K562 (cell line): ENCODE data around the gene UBAC2. TPM values are rescaled to one million over a fixed set of nuclear protein-coding genes. Genes with fewer than 3 reads are reported as not detected.

ENCODE experiments used
- C11orf30 ChIP-seq: fragments of 450-650 bp; IDR thresholded peaks from 2 replicates; pipeline ENCODE4 v1.6.1; 2016; ENCODE audit warnings: low read depth, mild to moderate bottlenecking
- CTCF ChIP-seq, 3 experiments: IDR thresholded peaks in 2 of 3; conservative IDR thresholded peaks in 1 of 3; 2 replicates each; pipeline ENCODE4 v1.5.1; 2011 to 2012; ENCODE audit warnings: low read length in 3 of 3, mild to moderate bottlenecking in 3 of 3, control low read depth in 2 of 3, improper control_type of control experiment in 1 of 3, inconsistent platforms in 1 of 3, low read depth in 1 of 3, mixed read lengths in 1 of 3, moderate library complexity in 1 of 3; ENCODE audit not compliant: insufficient read depth in 2 of 3
- HIVEP1 ChIP-seq: fragments of 250-450 bp; sonication (Bioruptor Pico); IDR thresholded peaks from 2 replicates; pipeline ENCODE4 v1.4.0; 2020; ENCODE audit warnings: mild to moderate bottlenecking
- HNRNPLL ChIP-seq: fragments of 200-400 bp; formaldehyde crosslinking; IDR thresholded peaks from 2 replicates; pipeline ENCODE4 v1.6.1; 2017; ENCODE audit warnings: low read length, low read depth, mild to moderate bottlenecking; ENCODE audit not compliant: poor library complexity, severe bottlenecking
- KLF13 ChIP-seq: fragments of 450-650 bp; IDR thresholded peaks from 2 replicates; pipeline ENCODE4 v1.6.1; 2016; ENCODE audit warnings: missing genetic modification characterization, low read depth, mild to moderate bottlenecking, missing compliant biosample characterization, moderate library complexity, borderline replicate concordance
- PHTF2 ChIP-seq: fragments of 250-450 bp; sonication (Bioruptor Pico); IDR thresholded peaks from 2 replicates; pipeline ENCODE4 v1.5.0; 2021; ENCODE audit warnings: mild to moderate bottlenecking
- RFX7 ChIP-seq: fragments of 250-450 bp; sonication (Bioruptor Pico); IDR thresholded peaks from 2 replicates; pipeline ENCODE4 v1.5.1; 2021; ENCODE audit warnings: mild to moderate bottlenecking
- ZBTB12 ChIP-seq: fragments of 250-450 bp; sonication (Bioruptor Pico); IDR thresholded peaks from 2 replicates; pipeline ENCODE4 v1.4.0; 2020
- ZNF354B ChIP-seq: fragments of 250-450 bp; sonication (Bioruptor Pico); IDR thresholded peaks from 2 replicates; pipeline ENCODE4 v1.4.0; 2020
- ZNF408 ChIP-seq: fragments of 250-450 bp; sonication (Bioruptor Pico); IDR thresholded peaks from 2 replicates; pipeline ENCODE4 v1.4.0; 2020; ENCODE audit warnings: low read depth, mild to moderate bottlenecking, moderate library complexity
- ZNF77 ChIP-seq: fragments of 250-450 bp; sonication (Bioruptor Pico); IDR thresholded peaks from 2 replicates; pipeline ENCODE4 v1.5.0; 2020
- polyA plus RNA-seq, 8 experiments: library from polyadenylated mRNA; depleted of rRNA in 4 of 8; stranded (reverse) in 5 of 8; unstranded in 3 of 8; fragments of >200 nt; fragmentation: Nextera tagmentation in 2 of 8; fragmentation: Illumina TruSeq in 1 of 8; extraction: Ambion mirVana in 2 of 8; extraction: Trizol in 1 of 8; gene quantifications; 2 replicates each; pipeline versions ENCODE4 v1.2.1 to v1.2.3, GENCODE V29; 2011 to 2014; ENCODE audit warnings: inconsistent platforms in 1 of 8, missing spikeins in 1 of 8
- total RNA-seq, 7 experiments: library from RNA; depleted of rRNA in 6 of 7; stranded (reverse); fragments of >200 nt in 6 of 7; fragmentation: Illumina TruSeq in 2 of 7; extraction: Trizol in 2 of 7; gene quantifications; 2 replicates each; pipeline versions ENCODE4 v1.2.1 to v1.2.3, GENCODE V29; 2011 to 2021; ENCODE audit warnings: low replicate concordance in 1 of 7
- TF ChIP-seq, protein P1 (sequence below), 2 experiments: fragments of 450-650 bp in 1 of 2; sonication (generic) in 1 of 2; formaldehyde crosslinking in 1 of 2; IDR thresholded peaks in 1 of 2; conservative IDR thresholded peaks in 1 of 2; 2 replicates each; pipeline versions ENCODE4 v1.6.1 to v1.8.1; 2016 to 2023; ENCODE audit warnings: mild to moderate bottlenecking in 2 of 2, moderate library complexity in 2 of 2, inconsistent platforms in 1 of 2, missing genetic modification reagents in 1 of 2
- TF ChIP-seq, protein P2 (sequence below): fragments of 450-650 bp; IDR thresholded peaks from 2 replicates; pipeline ENCODE4 v1.6.1; 2016; ENCODE audit warnings: low read depth

Gene UBAC2
- total and polyA plus RNA-seq, 9 of the 15 experiments (the other 6 are each of a cell fraction or from before 2014, with no cell fraction given) = 6.0 to 84.1 (median 32.3) TPM

GRCh38 chr13:99200432-99201167 is at the start of gene UBAC2 (continued):
- TF ChIP-seq CTCF (IDR thresholded peaks at IDR 0.05 in 2 of 3, conservative IDR thresholded peaks at IDR 0.05 in 1 of 3; ENCODE audit: insufficient read depth in 2 of 3, low read depth in 1 of 3, low read length in 3 of 3) = 0 out of 6 replicates have a peak, but pooled peaks of 1 of the 3 experiments have one; percentile 3
- no peak for TF ChIP-seq RFX7 (CRISPR knock-in tag)
- TF ChIP-seq, protein P1, sequence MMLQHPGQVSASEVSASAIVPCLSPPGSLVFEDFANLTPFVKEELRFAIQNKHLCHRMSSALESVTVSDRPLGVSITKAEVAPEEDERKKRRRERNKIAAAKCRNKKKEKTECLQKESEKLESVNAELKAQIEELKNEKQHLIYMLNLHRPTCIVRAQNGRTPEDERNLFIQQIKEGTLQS (IDR thresholded peaks at IDR 0.05) = no peak
- TF ChIP-seq, protein P1 (CRISPR knock-in tag; conservative IDR thresholded peaks at IDR 0.05) = no peak
- TF ChIP-seq C11orf30 = no peak
- TF ChIP-seq, protein P2, sequence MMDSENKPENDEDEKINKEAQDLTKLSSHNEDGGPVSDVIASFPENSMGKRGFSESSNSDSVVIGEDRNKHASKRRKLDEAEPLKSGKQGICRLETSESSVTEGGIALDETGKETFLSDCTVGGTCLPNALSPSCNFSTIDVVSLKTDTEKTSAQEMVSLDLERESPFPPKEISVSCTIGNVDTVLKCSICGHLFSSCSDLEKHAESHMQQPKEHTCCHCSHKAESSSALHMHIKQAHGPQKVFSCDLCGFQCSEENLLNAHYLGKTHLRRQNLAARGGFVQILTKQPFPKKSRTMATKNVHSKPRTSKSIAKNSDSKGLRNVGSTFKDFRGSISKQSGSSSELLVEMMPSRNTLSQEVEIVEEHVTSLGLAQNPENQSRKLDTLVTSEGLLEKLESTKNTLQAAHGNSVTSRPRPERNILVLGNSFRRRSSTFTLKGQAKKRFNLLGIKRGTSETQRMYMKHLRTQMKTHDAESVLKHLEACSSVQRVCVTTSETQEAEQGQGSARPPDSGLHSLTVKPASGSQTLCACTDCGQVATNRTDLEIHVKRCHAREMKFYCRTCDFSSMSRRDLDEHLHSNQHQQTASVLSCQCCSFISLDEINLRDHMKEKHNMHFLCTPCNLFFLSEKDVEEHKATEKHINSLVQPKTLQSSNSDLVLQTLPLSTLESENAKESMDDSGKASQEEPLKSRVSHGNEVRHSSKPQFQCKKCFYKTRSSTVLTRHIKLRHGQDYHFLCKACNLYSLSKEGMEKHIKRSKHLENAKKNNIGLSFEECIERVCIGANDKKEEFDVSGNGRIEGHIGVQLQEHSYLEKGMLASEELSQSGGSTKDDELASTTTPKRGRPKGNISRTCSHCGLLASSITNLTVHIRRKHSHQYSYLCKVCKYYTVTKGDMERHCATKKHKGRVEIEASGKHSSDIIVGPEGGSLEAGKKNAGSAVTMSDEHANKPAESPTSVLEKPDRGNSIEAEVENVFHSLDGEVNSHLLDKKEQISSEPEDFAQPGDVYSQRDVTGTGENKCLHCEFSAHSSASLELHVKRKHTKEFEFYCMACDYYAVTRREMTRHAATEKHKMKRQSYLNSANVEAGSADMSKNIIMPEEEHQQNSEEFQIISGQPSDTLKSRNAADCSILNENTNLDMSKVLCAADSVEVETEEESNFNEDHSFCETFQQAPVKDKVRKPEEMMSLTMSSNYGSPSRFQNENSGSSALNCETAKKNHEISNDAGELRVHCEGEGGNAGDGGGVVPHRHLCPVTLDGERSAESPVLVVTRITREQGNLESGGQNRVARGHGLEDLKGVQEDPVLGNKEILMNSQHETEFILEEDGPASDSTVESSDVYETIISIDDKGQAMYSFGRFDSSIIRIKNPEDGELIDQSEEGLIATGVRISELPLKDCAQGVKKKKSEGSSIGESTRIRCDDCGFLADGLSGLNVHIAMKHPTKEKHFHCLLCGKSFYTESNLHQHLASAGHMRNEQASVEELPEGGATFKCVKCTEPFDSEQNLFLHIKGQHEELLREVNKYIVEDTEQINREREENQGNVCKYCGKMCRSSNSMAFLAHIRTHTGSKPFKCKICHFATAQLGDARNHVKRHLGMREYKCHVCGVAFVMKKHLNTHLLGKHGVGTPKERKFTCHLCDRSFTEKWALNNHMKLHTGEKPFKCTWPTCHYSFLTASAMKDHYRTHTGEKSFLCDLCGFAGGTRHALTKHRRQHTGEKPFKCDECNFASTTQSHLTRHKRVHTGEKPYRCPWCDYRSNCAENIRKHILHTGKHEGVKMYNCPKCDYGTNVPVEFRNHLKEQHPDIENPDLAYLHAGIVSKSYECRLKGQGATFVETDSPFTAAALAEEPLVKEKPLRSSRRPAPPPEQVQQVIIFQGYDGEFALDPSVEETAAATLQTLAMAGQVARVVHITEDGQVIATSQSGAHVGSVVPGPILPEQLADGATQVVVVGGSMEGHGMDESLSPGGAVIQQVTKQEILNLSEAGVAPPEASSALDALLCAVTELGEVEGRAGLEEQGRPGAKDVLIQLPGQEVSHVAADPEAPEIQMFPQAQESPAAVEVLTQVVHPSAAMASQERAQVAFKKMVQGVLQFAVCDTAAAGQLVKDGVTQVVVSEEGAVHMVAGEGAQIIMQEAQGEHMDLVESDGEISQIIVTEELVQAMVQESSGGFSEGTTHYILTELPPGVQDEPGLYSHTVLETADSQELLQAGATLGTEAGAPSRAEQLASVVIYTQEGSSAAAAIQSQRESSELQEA = 0 out of 2 replicates have a peak, but pooled peaks have one; percentile 64
- TF ChIP-seq ZNF354B (CRISPR knock-in tag) = no peak
- TF ChIP-seq ZNF408 (CRISPR knock-in tag) = no peak
- TF ChIP-seq PHTF2 = no peak
- TF ChIP-seq ZNF77 (CRISPR knock-in tag) = 0 out of 2 replicates have a peak, but pooled peaks have one; percentile 42
- TF ChIP-seq HIVEP1 = no peak
- peak; percentile 11; the same call in 1 of the 2 replicates for TF ChIP-seq KLF13 (tag)
- peak; percentile 31; the same call in 1 of the 2 replicates for TF ChIP-seq ZBTB12 (CRISPR knock-in tag)
- TF ChIP-seq HNRNPLL = no peak
